DMS53 treated with DMSO at 0.1 percent for 48 hours (cell line): ENCODE data around the gene ADCY3.
"Not testable (repeated sequence)": the region's sequence is repeated elsewhere in the genome, so short reads cannot be mapped to it uniquely, and the experiment has no call there.

Source experiments
- DNase-seq: peaks from one replicate; lab custom pipeline; 2025; ENCODE audit not compliant: unreplicated experiment; lab: John Stamatoyannopoulos, UW

The ADCY3 gene

GRCh38 chr2:24852026-24852425, 68.0 kb downstream of the ADCY3 start:
- no peak for DNase-seq

DNA sequence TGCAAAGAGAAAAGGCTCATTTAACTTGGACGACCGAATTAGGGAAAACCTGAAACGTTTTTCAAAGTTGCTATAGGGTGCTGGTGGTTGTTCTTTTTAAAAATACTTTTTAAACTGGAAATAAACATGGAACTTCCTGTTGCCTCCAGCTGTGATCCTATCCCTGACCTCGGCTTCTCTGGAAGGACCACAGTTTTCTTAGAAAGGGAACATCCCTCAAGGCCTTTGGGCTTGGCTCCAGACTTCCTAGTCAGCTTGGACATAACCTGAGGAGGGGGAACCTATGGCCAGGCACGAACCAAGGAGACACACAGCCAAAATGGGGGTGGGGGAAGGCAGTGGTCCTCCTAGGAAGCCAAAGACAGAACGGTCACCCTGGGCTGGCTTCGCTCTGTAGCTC, 69.1 kb downstream of the ADCY3 start:
- no peak for DNase-seq

- no peak for DNase-seq
These were observed 74.3 kb downstream of the ADCY3 start for GRCh38 chr2:24845691-24846090.

DNA sequence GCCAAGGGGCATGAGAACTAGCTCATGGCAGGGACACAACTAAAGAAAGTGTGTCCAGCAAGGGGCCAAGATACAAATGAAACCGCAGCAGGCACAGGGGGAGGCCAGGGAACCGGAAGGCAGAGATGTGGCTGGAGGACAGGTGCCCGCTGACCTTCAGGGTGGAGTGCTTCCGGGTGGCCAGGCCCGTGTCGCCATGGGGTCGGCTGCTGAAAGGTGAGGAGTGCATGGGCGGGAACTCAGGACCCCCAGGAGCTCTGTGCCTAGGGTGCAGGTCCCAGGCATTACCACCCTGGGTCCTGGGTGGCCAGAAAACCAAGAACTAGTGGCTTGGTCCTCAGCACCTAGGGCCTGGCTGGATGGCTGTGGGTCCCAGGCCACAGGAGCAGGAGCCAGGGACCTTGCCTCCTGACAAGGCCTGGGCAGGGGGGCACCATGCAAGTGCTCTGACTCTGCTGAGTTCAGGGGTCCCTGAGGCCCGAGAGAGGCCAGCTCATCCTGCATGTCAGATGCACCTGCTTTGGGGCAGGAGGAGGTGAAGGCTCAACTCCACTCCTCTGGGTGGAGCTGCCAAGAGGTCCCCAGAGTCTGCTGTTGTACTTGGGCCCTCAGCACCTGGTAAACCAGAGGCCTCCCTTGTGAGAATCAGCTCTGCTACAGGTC, 75.9 kb downstream of the ADCY3 start:
- DNase-seq, result no peak

- no peak for DNase-seq
These were observed 76.6 kb downstream of the ADCY3 start for GRCh38 chr2:24843330-24843860.

DNA sequence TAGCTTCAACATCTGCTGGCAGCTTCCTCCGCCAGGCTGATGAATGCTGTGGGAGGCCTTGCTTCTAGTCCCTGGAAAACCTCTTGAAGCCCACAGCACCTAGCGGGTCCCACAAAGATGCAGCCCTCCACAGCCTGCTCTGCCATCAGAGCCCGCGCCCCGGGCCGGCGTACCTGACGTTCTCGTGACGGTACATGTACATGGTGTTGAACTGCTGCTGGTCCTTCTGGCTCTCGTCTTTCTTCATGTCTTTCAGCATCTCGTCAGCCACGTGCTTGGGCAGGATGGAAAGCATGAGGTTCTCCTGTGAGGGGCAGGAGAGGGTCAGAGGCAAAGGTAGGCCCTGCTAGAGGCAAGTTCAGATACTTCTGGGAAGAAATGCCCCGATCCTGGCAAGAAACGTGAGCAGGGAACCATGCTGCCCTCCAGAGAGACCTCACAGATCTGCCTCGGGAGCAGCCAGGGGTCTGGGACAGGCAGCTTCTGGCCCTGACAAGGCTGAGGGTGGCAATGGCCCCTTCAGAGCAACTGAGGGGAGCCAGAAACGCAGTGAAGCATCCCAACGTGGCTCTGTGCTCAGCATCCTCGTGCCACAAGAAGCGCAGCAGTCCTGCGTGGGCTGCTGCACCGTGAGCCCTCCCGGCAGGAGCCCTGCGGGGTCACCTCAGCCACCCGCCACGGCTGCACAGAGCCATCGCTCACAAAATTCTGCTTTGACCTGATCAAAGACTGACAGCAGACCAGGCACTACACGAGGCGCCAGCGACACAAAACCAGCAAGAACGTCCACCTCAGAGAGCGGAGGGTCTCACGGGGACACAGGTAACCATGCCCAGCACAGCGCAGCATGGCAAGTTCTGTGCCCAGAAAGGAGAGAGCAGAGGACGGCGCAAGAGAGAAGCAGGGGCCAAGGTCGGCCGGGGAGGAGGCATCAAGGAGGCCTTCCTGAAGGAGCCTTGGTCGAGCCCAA, 77.7 kb downstream of the ADCY3 start:
- no peak for DNase-seq

GRCh38 chr2:24840962-24841945, 78.8 kb downstream of the ADCY3 start:
- no peak for DNase-seq

- no peak for DNase-seq
These were observed 79.7 kb downstream of the ADCY3 start for GRCh38 chr2:24840164-24840869.

DNA sequence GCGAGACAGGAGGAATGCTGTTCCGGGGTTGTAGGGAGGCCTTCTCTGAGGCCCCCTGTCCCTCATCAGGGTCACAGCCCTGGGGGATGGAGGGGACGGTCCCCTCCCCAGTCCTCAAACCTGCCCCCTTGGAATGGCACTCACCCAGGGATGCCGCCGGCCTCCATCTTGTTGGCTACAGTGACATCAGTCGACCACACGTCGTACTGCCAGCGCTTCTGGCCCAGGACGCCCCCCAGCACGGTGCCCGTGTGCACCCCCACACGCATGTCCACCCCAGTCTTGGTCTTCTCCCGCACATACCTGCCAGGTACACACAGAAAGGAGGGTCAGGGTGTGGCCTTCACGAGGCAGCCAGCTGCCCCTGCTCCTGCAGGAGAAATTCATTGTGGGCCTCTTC, 80.3 kb downstream of the ADCY3 start:
- no peak for DNase-seq

DNA sequence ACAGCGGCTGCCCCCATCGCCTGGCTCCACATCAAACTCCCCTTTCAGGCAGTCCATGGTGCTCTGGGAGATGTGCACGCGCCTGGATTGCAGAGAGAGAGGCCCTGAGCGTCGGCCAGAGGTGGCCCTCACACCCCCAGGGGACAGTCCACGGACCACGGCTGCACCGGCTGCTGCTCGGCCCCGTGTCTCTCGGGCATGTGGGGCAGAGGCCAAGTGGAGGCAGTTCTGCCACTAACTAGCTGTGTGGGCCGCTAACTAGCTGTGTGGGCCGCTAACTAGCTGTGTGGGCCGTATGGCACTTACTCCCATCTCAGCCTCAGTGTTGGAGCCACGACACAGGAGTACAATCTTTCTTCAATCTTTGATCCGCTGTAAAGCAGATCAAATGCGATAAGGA, 81.5 kb downstream of the ADCY3 start:
- no peak for DNase-seq

DNA sequence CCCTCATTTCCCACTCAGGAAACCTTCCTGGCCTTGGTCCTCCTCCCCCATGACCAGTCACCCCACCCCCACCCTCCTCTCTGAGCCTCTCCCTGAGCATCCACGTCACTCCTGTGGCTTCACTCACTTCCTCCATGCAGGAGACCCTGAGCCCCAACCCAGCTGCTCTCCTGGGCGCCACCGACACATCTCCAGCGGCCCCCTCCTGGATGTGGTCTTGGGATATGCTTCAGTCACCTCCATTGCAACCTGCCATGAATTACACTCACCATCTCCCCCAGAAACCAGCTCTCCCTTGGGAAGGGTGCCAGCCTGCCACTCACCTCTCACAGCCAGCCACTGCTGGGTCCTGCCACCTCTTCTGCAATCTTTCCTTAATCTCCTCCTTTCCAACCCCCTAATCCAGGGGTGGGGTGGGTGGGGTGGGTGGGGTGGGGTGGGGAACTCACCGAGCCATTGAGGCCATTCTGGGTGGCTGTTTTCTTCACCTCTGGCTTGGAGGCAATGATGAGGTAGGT, 82.0 kb downstream of the ADCY3 start:
- no peak for DNase-seq

- no peak for DNase-seq
These were observed 83.3 kb downstream of the ADCY3 start for GRCh38 chr2:24836706-24837105.

DNA sequence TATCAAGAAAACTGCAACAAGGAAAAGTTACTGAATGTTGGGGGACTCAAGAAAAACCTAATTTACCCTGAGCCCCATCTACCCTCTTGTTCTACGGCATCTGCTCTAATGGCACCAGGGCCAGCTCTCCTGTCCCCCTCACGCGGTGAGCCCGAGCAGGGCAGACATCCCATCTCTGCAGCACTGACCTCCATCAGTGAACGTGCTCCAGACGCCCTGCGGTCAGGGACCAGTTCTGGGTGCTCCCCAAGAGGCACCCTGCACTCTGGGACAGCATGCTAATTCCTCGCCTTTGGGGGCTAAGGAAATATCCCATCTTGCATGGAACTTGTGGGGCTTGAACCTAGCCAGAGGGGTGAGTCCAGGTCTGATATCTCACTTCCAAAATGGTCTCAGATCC, 83.8 kb downstream of the ADCY3 start:
- DNase-seq, result no peak

GRCh38 chr2:24835411-24835810, 84.6 kb downstream of the ADCY3 start:
- not testable (repeated sequence) for DNase-seq

GRCh38 chr2:24834733-24835395, 85.2 kb downstream of the ADCY3 start:
- DNase-seq, result no peak

DNA sequence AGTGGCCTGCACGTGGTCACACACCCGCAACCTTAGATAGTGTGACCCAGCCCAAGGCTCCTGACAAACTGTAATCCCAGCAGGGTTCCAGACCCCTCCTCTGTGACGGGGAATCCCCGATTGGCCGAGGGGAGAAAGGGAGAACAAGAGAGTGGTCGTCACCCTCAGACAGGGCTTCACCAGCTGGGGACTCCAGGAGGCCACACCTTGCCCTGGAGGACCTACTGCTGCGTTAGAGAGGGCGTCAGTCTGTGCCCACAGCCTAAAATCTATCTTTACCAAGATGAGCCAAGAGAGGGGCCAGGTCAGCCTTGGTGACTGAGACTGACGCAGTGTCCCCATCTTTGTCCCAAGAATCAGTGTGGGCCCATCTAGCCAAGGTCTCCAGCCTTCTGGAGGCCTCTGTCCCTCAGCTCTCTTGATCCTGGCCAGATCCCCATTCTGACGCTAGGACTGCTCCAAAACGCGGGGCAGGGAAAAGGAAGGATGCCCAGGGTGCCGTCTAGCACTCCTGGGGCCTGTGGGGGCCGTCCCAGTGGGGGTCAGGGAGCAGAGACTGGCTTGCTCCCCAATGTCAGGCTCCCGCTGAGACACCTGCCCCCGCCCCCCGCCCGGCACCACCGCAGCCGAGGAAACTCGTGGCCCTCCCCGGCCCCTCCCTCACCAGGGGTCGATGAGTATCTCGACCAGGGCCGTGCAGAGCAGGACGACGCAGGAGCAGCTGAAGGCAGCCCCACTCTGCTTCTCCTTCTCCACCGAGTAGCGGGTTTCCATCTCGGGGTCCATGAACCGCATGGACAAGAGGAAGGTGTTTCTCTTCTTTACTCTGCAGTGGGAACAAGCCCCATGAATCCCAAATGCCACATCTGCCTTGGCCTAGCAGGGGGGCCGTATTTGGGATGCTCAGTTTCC, 86.0 kb downstream of the ADCY3 start:
- no peak for DNase-seq

DNA sequence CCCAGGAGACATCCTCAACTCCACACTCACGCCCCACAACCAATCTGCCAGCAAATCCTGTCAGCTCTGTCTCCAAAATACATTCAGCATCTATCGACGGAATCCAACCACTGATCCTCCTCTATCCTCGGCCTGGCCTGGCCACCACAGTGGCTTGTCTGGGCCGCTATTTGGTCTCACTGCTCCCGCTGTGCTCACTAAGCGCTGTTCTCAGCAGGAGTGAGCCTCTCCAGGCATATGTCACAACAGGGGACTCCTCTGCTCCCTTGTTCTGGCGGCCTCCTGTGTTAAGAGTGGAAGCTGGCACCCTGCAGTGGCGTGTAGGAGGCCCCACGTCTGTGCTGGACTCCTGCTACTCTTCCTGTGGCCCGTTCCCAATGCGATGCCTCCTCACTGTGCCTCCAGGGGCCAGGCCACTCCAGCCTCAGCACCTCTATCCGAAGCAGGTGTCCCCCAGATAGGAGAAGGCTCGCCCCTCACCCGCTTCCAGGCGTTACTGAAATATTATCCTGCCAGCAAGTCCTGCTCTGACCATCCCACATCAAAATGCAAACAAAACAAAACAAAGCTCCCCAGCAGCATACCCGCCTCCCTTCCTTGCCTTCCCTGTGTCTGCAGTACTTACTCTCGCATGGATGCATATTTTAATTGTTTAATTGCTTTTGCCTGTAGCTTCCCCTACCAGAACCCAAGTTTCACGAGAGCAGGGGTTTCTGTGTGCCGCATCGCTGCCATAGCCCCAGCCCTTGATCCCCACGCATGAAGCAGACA, 86.9 kb downstream of the ADCY3 start:
- DNase-seq, result no peak

- DNase-seq, result no peak
These were observed 87.5 kb downstream of the ADCY3 start for GRCh38 chr2:24832521-24832920.
